Neural cell (in vitro differentiated cells): Measurements from ENCODE around the gene TNFSF15.

Source experiments
- CTCF ChIP-seq: fragments of 450-650 bp; IDR thresholded peaks from 2 replicates; pipeline ENCODE4 v1.5.1; 2014; ENCODE audit warnings: antibody characterized with exemption, mild to moderate bottlenecking, moderate library complexity; ENCODE audit not compliant: poor library complexity, severe bottlenecking
- EP300 ChIP-seq: fragments of 450-650 bp; conservative IDR thresholded peaks from 2 replicates; pipeline ENCODE4 v1.6.1; 2014; ENCODE audit warnings: antibody characterized with exemption, mild to moderate bottlenecking, moderate library complexity; ENCODE audit not compliant: poor library complexity, severe bottlenecking
- EZH2 ChIP-seq: fragments of 200-600, 300-800 bp; shearing (Covaris generic), sonication (generic); IDR thresholded peaks from 2 replicates; pipeline ENCODE4 v1.6.1; 2014; ENCODE audit warnings: antibody characterized with exemption, low read length, borderline replicate concordance, mild to moderate bottlenecking; ENCODE audit not compliant: insufficient read depth, poor library complexity, severe bottlenecking
- MXI1 ChIP-seq: fragments of 450-650 bp; conservative IDR thresholded peaks from 2 replicates; pipeline ENCODE4 v1.6.1; 2014; ENCODE audit warnings: antibody characterized with exemption, mild to moderate bottlenecking; ENCODE audit not compliant: poor library complexity, severe bottlenecking
- POLR2AphosphoS5 ChIP-seq: IDR thresholded peaks from 2 replicates; pipeline ENCODE4 v1.6.1; 2012
- RAD21 ChIP-seq: fragments of 450-650 bp; conservative IDR thresholded peaks from 2 replicates; pipeline ENCODE4 v1.6.1; 2014; ENCODE audit warnings: antibody characterized with exemption, mild to moderate bottlenecking, moderate library complexity
- REST ChIP-seq: IDR thresholded peaks from 2 replicates; pipeline ENCODE4 v1.6.1; 2012; ENCODE audit warnings: borderline replicate concordance
- TAF1 ChIP-seq: IDR thresholded peaks from 2 replicates; pipeline ENCODE4 v1.6.1; 2012; ENCODE audit warnings: low read depth

GRCh38 chr9:114855488-114855887 lies 49.6 kb upstream of the TNFSF15 start:
- TF ChIP-seq EZH2: no peak
- TF ChIP-seq TAF1: no peak
- TF ChIP-seq EP300: no peak
- no peak for TF ChIP-seq CTCF
- TF ChIP-seq POLR2AphosphoS5: no peak
- TF ChIP-seq RAD21: no peak
- TF ChIP-seq REST: no peak
- TF ChIP-seq MXI1: no peak
